HL-60 (cell line): Measurements from ENCODE around the gene SCFD1.

ENCODE experiments used
- DNase-seq, 2 experiments: peaks; one replicate each; pipeline ENCODE4 v3.0.0-alpha.2; 2010 to 2020; ENCODE audit warnings: low read depth in 1 of 2, low spot score in 1 of 2
- H3K27ac ChIP-seq: fragments of 250-450 bp; sonication (Bioruptor Pico); replicated peaks from 2 replicates; pipeline ENCODE4 v1.5.1; 2020; ENCODE audit warnings: mild to moderate bottlenecking, moderate library complexity
- H3K27me3 ChIP-seq: fragments of 250-450 bp; sonication (Bioruptor Pico); 2 replicates; pipeline ENCODE4 v1.5.1; 2021; ENCODE audit warnings: mild to moderate bottlenecking, moderate library complexity; ENCODE audit not compliant: insufficient read depth, poor library complexity, severe bottlenecking
- H3K4me3 ChIP-seq: replicated peaks from 2 replicates; pipeline ENCODE4 v1.5.1; 2011; ENCODE audit warnings: mild to moderate bottlenecking, control low read depth, low read length; ENCODE audit not compliant: insufficient read depth
- GABPA ChIP-seq: IDR thresholded peaks from 2 replicates; pipeline ENCODE4 v1.6.1; 2012; ENCODE audit warnings: low read depth
- POLR2AphosphoS5 ChIP-seq: IDR thresholded peaks from 2 replicates; pipeline ENCODE4 v1.6.1; 2012; ENCODE audit warnings: low read depth
- SPI1 ChIP-seq: IDR thresholded peaks from 2 replicates; pipeline ENCODE4 v1.6.1; 2012; ENCODE audit warnings: low read depth, mild to moderate bottlenecking, borderline replicate concordance
- TF ChIP-seq, protein P1 (sequence below): IDR thresholded peaks from one replicate; pipeline ENCODE4 v1.5.1; 2011; ENCODE audit warnings: low read length, control low read depth, inconsistent platforms; ENCODE audit not compliant: insufficient read depth
- TF ChIP-seq, protein P2 (sequence below): IDR thresholded peaks from 2 replicates; pipeline ENCODE4 v1.6.1; 2012; ENCODE audit warnings: low read depth; ENCODE audit not compliant: insufficient replicate concordance

Gene SCFD1

DNA sequence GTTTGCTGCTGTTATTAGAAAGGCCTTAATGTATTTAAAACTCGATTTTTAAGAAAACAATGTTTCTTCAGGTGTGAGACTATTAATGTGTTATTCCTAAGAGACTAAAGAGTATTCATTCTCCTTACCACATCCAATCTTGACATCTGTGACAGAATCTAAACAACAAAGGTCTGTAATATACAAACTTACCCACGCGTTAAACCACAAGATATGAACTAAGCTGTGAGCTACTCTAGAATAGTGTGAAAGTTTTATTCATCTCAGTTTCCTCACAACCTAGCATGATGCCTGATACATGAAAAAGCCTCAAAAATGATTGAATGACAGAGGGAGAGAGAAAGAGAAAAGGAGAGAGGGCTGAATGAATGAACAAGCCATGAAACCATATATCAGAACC, 135.0 kb downstream of the SCFD1 start:
- no peak overlapping the region for H3K4me3 ChIP-seq
- no peak overlapping the region for H3K27ac ChIP-seq
- no peaks in the 10 kb centered on the region for H3K27me3 ChIP-seq
- no peak for DNase-seq
- no peak for TF ChIP-seq SPI1
- TF ChIP-seq POLR2AphosphoS5, result no peak

DNA sequence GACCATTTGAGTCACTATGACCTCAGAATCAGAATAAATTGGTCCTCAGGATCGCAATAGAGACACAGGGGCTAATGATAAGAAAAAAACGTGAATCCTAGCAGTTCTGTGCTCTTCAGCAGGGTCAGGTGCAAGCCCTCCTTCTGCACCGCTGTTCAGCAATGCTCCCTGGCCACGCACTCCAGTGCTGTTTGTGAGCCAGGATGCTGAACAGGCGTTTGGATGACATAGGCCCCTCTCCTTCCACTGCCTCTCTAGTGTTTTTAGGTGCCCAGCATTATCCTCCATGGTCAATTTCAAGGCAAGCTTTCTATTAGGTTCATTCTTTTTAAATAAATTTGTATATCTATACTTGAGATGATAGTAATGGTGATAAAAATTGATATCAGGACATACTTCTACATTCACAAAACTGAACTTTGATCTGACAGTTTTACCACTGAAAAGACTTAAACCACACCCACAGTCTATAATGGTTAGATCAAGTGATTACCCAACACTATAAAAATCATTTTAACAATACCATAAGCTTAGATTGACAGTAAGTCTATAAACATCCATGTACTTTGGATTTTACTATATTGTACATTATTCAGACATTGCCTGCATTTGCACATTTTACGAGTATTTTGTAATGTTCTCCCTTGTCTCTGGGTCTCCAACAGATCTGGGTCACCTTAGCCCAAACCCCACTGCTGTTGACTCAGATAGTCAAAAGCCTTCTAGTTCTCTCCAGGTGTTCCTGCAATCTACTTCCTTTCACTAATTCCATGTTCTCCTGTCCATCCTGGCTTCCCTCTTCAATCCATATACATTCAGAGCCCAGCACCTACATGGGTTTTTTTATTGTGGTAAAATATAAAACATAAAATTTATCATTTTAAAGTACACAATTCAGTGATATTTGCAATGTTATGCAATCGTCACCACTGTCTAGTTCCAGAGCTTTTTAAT, 137.3 kb downstream of the SCFD1 start:
- no peak overlapping the region for H3K4me3 ChIP-seq
- no peak for DNase-seq
- H3K27ac ChIP-seq, result no peak overlapping the region
- H3K27me3 ChIP-seq, result no peaks in the 10 kb centered on the region
- TF ChIP-seq GABPA (no peak), POLR2AphosphoS5 (no peak), SPI1 (no peak)
- TF ChIP-seq, protein P1, sequence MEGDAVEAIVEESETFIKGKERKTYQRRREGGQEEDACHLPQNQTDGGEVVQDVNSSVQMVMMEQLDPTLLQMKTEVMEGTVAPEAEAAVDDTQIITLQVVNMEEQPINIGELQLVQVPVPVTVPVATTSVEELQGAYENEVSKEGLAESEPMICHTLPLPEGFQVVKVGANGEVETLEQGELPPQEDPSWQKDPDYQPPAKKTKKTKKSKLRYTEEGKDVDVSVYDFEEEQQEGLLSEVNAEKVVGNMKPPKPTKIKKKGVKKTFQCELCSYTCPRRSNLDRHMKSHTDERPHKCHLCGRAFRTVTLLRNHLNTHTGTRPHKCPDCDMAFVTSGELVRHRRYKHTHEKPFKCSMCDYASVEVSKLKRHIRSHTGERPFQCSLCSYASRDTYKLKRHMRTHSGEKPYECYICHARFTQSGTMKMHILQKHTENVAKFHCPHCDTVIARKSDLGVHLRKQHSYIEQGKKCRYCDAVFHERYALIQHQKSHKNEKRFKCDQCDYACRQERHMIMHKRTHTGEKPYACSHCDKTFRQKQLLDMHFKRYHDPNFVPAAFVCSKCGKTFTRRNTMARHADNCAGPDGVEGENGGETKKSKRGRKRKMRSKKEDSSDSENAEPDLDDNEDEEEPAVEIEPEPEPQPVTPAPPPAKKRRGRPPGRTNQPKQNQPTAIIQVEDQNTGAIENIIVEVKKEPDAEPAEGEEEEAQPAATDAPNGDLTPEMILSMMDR, result no peak
- TF ChIP-seq, protein P2, sequence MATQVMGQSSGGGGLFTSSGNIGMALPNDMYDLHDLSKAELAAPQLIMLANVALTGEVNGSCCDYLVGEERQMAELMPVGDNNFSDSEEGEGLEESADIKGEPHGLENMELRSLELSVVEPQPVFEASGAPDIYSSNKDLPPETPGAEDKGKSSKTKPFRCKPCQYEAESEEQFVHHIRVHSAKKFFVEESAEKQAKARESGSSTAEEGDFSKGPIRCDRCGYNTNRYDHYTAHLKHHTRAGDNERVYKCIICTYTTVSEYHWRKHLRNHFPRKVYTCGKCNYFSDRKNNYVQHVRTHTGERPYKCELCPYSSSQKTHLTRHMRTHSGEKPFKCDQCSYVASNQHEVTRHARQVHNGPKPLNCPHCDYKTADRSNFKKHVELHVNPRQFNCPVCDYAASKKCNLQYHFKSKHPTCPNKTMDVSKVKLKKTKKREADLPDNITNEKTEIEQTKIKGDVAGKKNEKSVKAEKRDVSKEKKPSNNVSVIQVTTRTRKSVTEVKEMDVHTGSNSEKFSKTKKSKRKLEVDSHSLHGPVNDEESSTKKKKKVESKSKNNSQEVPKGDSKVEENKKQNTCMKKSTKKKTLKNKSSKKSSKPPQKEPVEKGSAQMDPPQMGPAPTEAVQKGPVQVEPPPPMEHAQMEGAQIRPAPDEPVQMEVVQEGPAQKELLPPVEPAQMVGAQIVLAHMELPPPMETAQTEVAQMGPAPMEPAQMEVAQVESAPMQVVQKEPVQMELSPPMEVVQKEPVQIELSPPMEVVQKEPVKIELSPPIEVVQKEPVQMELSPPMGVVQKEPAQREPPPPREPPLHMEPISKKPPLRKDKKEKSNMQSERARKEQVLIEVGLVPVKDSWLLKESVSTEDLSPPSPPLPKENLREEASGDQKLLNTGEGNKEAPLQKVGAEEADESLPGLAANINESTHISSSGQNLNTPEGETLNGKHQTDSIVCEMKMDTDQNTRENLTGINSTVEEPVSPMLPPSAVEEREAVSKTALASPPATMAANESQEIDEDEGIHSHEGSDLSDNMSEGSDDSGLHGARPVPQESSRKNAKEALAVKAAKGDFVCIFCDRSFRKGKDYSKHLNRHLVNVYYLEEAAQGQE, result no peak

DNA sequence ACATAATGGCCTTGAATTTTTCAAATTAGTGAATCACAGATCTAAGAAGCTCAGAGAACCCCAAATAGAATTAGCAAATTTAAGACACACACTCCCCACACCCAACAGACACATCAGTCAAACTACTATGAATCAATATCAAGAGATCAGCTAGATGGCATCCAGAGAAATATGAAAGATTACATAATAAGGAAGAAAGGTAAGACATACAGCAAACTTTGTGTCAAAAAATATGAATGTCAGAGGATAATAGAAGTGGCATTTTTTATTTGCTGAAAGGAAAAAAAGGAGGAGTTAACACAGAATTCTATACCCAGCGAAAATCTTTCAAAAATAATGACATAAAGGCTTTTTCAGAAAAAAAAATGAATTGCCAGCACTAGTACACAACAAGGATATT, 141.8 kb downstream of the SCFD1 start:
- Histone ChIP-seq H3K4me3 (no peak overlapping the region), H3K27me3 (no peaks in the 10 kb centered on the region), H3K27ac (no peak overlapping the region)
- DNase-seq, result no peak
- TF ChIP-seq, protein P2, result no peak
- TF ChIP-seq, protein P1, result no peak
- TF ChIP-seq POLR2AphosphoS5, result no peak
- no peak for TF ChIP-seq SPI1
- TF ChIP-seq GABPA, result no peak

DNA sequence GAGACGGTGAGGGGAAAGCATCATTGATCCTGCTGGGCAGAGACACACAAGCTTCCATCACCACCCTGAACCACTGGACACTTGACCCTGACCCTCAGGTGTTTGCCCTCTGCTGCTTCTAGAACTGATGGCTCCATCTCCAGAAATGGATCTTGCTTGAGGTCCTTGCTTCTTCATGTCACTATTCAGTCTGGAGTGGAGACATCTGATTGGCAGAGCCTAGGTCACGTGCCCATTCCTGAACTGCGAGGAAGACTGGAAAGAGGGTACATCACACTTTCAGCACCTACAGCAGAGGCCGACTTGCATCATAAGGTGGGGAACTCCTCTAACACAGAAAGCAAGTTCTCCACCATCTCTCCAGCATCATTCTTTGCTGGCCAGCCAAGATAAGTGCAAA, 145.5 kb downstream of the SCFD1 start:
- no peak for DNase-seq
- Histone ChIP-seq H3K27me3 (no peaks in the 10 kb centered on the region), H3K27ac (no peak overlapping the region), H3K4me3 (no peak overlapping the region)
- TF ChIP-seq SPI1, result no peak
- TF ChIP-seq GABPA, result no peak
- no peak for TF ChIP-seq POLR2AphosphoS5
- TF ChIP-seq, protein P1, result no peak
- TF ChIP-seq, protein P2, result no peak
